ENCODE measurements around the gene TSC22D3.
"Not testable (repeated sequence)": the region's sequence is repeated elsewhere in the genome, so short reads cannot be mapped to it uniquely, and the experiment has no call there.

TSC22D3 gene

DNA sequence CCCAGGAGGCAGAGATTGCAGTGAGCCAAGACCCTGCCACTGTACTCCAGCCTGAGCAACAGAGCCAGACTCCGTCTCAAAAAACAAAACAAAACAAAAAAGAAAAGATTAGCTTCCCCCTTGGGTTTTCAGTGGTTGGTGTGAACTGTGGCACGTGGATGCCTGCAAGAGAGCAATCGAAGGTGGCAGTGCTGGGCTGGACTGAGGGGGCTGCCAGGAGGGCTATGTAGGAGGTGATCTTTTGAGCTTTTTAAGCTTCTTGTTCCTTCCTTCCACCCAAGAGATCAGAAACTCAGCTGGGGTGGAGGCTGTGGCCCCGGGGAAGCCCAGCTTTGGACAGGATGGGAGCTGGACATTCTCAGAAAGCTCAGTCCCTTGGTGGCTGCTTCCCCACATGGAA is 97.7 kb downstream of the TSC22D3 start:
- no peak for DNase-seq

DNA sequence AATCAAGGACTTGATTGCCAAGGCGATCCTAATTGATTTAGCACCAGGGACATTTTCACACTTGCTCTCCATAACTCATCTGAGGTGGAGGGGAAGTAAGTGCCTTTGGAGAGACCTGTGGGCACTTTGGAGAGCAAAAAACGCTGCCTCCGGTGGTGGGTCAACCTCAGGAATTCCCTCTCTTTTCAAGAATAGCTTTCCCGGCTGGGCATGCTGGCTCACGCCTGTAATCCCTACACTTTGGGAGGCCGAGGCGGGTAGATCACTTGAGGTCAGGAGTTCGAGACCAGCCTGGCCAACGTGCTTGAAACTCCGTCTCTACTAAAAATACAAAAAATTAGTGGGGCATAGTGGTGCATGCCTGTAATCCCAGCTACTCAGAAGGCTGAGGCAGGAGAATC is 98.1 kb downstream of the TSC22D3 start:
- no peak for DNase-seq

- DNase-seq: peak; percentile 68
Observed at GRCh38 chrX:107676559-107677378, 98.8 kb downstream of the TSC22D3 start.

- no peak for DNase-seq
Observed at GRCh38 chrX:107675823-107676555, 99.6 kb downstream of the TSC22D3 start.

- DNase-seq: no peak
Observed at GRCh38 chrX:107675365-107675654, 100.3 kb downstream of the TSC22D3 start.

- no peak for DNase-seq
Observed at GRCh38 chrX:107674480-107675364, 100.9 kb downstream of the TSC22D3 start.

DNA sequence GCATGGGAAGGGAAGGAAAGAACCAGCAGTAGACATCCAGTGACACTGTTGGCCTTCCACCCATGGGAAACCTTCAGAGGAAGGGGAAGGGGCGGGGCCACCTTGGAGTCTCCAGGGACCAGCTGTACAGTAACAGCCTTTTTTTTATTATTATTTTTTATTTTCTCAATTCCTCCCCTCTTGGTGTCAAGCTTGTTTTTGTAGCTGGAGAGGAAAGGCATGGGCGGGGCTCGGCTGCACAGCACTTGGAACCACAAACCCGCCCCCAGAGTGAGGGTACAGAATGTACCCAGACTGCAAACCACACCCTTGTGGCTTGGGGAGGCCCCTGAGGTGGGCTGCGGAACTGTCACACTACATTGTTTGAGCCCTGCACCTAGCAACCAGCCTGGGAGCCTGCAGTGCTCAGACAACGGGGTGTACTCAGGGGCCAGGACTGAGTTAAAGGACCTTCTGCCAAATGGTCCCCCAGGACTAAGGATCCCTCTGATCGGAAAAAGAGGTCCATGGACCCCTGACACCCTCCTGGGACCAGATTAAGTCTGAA is 101.6 kb downstream of the TSC22D3 start:
- DNase-seq: no peak

DNA sequence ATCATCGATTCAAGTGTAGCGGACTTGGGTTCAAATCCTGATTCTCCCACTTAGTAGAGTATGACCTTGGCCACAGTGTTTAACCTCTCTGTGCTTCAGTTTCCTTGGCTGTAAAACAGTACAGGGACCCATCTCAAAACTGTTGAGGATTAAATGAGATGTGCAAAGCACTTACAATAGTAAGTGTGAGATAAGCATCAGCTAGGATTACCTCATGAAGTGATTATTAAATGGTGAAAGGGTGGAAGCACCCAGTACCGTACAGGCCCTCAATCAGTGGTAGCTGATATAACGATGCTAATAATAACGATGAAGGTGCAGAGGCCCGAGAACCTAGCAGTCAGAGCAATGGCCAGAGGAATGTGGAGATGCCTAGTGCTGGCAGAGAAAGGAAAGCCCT is 102.2 kb downstream of the TSC22D3 start:
- no peak for DNase-seq

- DNase-seq: peak; percentile 78
Observed at GRCh38 chrX:107672955-107673378, 102.6 kb downstream of the TSC22D3 start.

- DNase-seq: not testable (repeated sequence)
Observed at GRCh38 chrX:107671256-107671655, 104.3 kb downstream of the TSC22D3 start.

DNA sequence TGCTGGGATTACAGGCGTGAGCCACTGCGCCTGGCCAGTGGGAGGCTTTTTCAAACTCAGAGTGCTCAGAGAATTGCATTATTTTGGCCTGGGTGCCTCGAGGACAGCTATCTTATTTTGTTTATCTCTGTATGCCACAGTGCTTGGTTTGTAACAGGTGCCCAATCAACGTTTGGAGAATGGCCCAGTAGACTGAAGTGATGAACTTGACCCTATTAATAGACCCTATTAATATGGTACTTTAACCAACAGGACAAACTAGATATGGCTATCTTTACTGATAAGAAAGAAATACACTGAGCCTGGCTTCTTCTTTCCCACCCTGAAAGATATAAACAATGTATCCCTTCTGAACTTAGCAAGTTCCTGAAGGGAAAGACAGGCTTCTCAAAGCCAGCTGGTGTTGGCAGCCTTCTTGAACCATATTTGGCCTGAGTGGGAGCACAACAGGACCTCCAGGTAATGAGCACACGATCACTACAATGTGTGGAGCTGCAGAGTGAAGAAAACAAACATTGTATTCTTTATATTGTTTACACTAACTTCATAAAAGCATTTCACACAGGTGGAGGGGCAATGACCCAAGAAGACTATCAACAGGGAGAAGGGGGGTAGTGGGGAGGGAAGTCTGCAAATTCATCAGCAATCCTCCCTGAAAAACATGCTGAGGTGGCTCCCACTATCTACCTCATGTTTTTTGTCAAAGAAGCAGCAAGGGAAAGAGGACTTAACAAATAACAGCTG is 105.5 kb downstream of the TSC22D3 start:
- no peak for DNase-seq

- DNase-seq: no peak
Observed at GRCh38 chrX:107669261-107669660, 106.3 kb downstream of the TSC22D3 start.

- DNase-seq: not testable (repeated sequence)
Observed at GRCh38 chrX:107668710-107669109, 106.9 kb downstream of the TSC22D3 start.

DNA sequence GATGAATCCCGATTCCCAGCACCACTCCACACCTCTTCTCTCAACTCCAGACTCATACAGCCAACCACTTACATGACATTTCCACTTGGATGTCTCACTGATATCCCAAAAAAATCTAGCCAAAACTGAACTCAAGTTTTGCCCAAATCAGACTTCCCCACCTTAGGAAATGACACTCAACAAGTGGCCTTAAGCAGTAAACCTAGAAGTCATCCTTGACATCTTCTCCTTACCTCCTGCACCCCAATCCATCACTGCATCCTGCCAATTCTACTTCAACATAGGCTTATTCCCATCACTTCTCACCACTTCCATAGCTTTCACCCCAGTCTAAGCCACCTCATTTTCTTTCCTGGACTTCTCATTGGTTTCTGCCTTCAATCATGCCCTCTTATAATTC is 108.2 kb downstream of the TSC22D3 start:
- DNase-seq: no peak

- no peak for DNase-seq
Observed at GRCh38 chrX:107666931-107667330, 108.7 kb downstream of the TSC22D3 start.

Measured in NCI-H226 (cell line).